ENCODE data around the gene ZCCHC9. TPM values are rescaled to one million over a fixed set of nuclear protein-coding genes. Genes with fewer than 3 reads are reported as not detected.
"Not testable (repeated sequence)": the region's sequence is repeated elsewhere in the genome, so short reads cannot be mapped to it uniquely, and the experiment has no call there.

ZCCHC9 gene
- total RNA-seq, 1 experiment from 2014 or later, result 34.9 TPM

- Mint-ChIP-seq H3K27me3 (ENCODE audit: unreplicated experiment) (no peaks in the 10 kb centered on the region), H3K4me1 (ENCODE audit: low read depth, unreplicated experiment) (peaks cover 12% of the 10 kb centered on the region), H3K27ac (ENCODE audit: unreplicated experiment) (no peak overlapping the region), H3K9me3 (ENCODE audit: low read depth, unreplicated experiment) (peaks cover under 1% of the 10 kb centered on the region), H3K36me3 (ENCODE audit: insufficient read depth, unreplicated experiment) (no peaks in the 10 kb centered on the region), H3K4me3 (ENCODE audit: low read depth, unreplicated experiment) (no peak overlapping the region)
- intact Hi-C loops (cut with micrococcal nuclease; ENCODE audit: unreplicated experiment), result no loop called here
- TF ChIP-seq CTCF (IDR thresholded peaks at IDR 0.05; ENCODE audit: unreplicated experiment), result no peak
- no peak for DNase-seq
- BruUV-seq (replicated peaks), result no TSS peak
- CTCF ChIA-PET, result interaction anchor here (0.6 kb wide), 1 partner anchor 209 kb away, joined by 6 read pairs; no protein-coding TSS in a partner anchor
Measured at GRCh38 chr5:81254886-81255559, 46.4 kb upstream of the ZCCHC9 start.

GRCh38 chr5:81256766-81257165, 44.6 kb upstream of the ZCCHC9 start:
- H3K36me3 Mint-ChIP-seq (ENCODE audit: insufficient read depth, unreplicated experiment), result no peaks in the 10 kb centered on the region
- intact Hi-C loops (cut with micrococcal nuclease; ENCODE audit: unreplicated experiment), result no loop called here

GRCh38 chr5:81262796-81263195, 38.6 kb upstream of the ZCCHC9 start:
- BruUV-seq (replicated peaks); intact Hi-C loops (cut with micrococcal nuclease; ENCODE audit: unreplicated experiment): not testable (repeated sequence)

More at GRCh38 chr5:81256766-81257165, 44.6 kb upstream of the ZCCHC9 start:
- BruUV-seq (replicated peaks), result no TSS peak
- peaks cover 7% of the 10 kb centered on the region for H3K4me1 Mint-ChIP-seq (ENCODE audit: low read depth, unreplicated experiment)
- TF ChIP-seq CTCF (IDR thresholded peaks at IDR 0.05; ENCODE audit: unreplicated experiment), result no peak
- peaks cover 8% of the 10 kb centered on the region for H3K9me3 Mint-ChIP-seq (ENCODE audit: low read depth, unreplicated experiment)
- no peak overlapping the region for H3K4me3 Mint-ChIP-seq (ENCODE audit: low read depth, unreplicated experiment)
- no peak overlapping the region for H3K27ac Mint-ChIP-seq (ENCODE audit: unreplicated experiment)
- no peaks in the 10 kb centered on the region for H3K27me3 Mint-ChIP-seq (ENCODE audit: unreplicated experiment)
- CTCF ChIA-PET, result no interaction called here
- DNase-seq, result no peak

GRCh38 chr5:81265101-81265500, 36.3 kb upstream of the ZCCHC9 start:
- peaks cover 9% of the 10 kb centered on the region for H3K9me3 Mint-ChIP-seq (ENCODE audit: low read depth, unreplicated experiment)
- TF ChIP-seq CTCF (IDR thresholded peaks at IDR 0.05; ENCODE audit: unreplicated experiment), result no peak
- DNase-seq, result no peak
- H3K27me3 Mint-ChIP-seq (ENCODE audit: unreplicated experiment), result no peaks in the 10 kb centered on the region
- no peak overlapping the region for H3K27ac Mint-ChIP-seq (ENCODE audit: unreplicated experiment)
- no TSS peak for BruUV-seq (replicated peaks)
- H3K36me3 Mint-ChIP-seq (ENCODE audit: insufficient read depth, unreplicated experiment), result no peaks in the 10 kb centered on the region
- intact Hi-C loops (cut with micrococcal nuclease; ENCODE audit: unreplicated experiment), result no loop called here
- CTCF ChIA-PET, result no interaction called here
- no peak overlapping the region for H3K4me3 Mint-ChIP-seq (ENCODE audit: low read depth, unreplicated experiment)
- peaks cover 23% of the 10 kb centered on the region for H3K4me1 Mint-ChIP-seq (ENCODE audit: low read depth, unreplicated experiment)

More at GRCh38 chr5:81262796-81263195, 38.6 kb upstream of the ZCCHC9 start:
- H3K9me3 Mint-ChIP-seq (ENCODE audit: low read depth, unreplicated experiment); H3K4me3 Mint-ChIP-seq (ENCODE audit: low read depth, unreplicated experiment); H3K27ac Mint-ChIP-seq (ENCODE audit: unreplicated experiment); H3K4me1 Mint-ChIP-seq (ENCODE audit: low read depth, unreplicated experiment); H3K27me3 Mint-ChIP-seq (ENCODE audit: unreplicated experiment); DNase-seq; CTCF ChIA-PET; H3K36me3 Mint-ChIP-seq (ENCODE audit: insufficient read depth, unreplicated experiment): not testable (repeated sequence)
